GM18907 (cell line): ENCODE data around the gene ORC3.
"Not testable (repeated sequence)": the region's sequence is repeated elsewhere in the genome, so short reads cannot be mapped to it uniquely, and the experiment has no call there.

Source experiments
- ATAC-seq: cut with Tn5 transposase; IDR thresholded peaks from one replicate; pipeline ENCODE4 v1.9.1; 2021; ENCODE audit warnings: mild to moderate bottlenecking, moderate library complexity; ENCODE audit not compliant: unreplicated experiment

The ORC3 gene

GRCh38 chr6:87690441-87690840 lies 100.5 kb downstream of the ORC3 start:
- ATAC-seq = no peak

- no peak for ATAC-seq
Observed at GRCh38 chr6:87692086-87692485, 102.2 kb downstream of the ORC3 start.

DNA sequence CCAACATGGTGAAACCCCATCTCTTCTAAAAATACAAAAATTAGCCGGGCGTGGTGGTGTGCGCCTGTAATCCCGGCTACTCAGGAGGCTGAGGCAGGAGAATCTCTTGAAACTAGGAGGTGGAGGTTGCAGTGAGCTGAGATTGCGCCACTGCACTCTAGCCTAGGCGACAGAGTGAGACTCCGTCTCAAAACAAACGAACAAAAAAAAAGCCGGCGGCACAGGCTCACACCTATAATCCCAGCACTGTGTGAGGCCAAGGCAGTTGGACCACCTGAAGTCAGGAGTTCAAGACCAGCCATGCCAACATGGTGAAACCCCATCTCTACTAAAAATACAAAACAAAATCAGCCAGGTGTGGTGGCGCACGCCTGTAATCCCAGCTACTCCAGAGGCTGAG lies 106.9 kb downstream of the ORC3 start:
- ATAC-seq = not testable (repeated sequence)

GRCh38 chr6:87697581-87698546 lies 107.9 kb downstream of the ORC3 start:
- no peak for ATAC-seq

DNA sequence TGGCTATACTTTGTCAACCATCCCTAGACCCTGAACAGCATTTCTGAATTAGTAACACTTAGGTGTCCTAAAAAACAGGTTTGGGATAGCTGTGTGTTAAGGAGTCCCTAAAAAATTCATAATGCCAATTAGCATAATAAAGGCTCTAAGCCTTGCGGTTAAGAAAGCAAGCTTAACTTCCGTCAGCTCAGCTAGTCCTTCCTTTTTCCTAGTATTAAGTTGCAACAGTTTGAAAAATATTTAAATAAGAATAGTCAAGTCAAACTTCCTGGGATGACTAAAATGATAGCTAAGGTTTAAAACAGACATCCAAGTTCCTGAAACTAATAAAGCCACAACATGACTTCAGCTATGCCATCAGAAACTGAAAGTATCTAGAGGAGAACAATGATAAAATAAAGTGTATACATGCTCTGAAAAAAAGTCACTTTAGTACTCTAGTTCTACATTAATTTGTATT lies 108.6 kb downstream of the ORC3 start:
- ATAC-seq = no peak

- no peak for ATAC-seq
Observed at GRCh38 chr6:87699576-87699975, 109.6 kb downstream of the ORC3 start.

GRCh38 chr6:87700397-87701343 lies 110.7 kb downstream of the ORC3 start:
- ATAC-seq = peak; percentile 1

DNA sequence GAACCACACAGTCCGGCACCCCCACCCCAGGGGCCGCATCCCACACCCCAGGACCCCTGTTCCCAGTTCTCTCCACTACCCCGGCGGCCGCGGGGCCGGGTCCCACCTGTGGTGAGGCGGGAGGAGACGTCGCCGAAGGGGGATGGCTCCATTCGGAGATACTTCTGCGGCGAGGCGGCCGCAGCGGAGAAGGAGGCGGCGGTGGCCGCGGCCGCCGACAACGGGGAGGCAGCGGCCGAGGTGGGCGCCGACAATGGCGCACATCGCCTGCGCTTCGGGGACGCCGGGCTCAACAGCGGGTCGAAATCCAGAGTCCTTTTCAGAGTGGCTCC lies 111.4 kb downstream of the ORC3 start:
- ATAC-seq = no peak

GRCh38 chr6:87701676-87702588 lies 112.0 kb downstream of the ORC3 start, which contains the start of gene AKIRIN2:
Gene AKIRIN2 (minus strand): TSS chr6:87702233. CDS start chr6:87701684, 549 bp downstream.
- peak; percentile 72 for ATAC-seq

GRCh38 chr6:87702589-87702945 lies 112.6 kb downstream of the ORC3 start:
- no peak for ATAC-seq

GRCh38 chr6:87703039-87703438 lies 113.1 kb downstream of the ORC3 start:
- ATAC-seq = not testable (repeated sequence)

GRCh38 chr6:87705070-87705691 lies 115.2 kb downstream of the ORC3 start:
- ATAC-seq = peak; percentile 64

DNA sequence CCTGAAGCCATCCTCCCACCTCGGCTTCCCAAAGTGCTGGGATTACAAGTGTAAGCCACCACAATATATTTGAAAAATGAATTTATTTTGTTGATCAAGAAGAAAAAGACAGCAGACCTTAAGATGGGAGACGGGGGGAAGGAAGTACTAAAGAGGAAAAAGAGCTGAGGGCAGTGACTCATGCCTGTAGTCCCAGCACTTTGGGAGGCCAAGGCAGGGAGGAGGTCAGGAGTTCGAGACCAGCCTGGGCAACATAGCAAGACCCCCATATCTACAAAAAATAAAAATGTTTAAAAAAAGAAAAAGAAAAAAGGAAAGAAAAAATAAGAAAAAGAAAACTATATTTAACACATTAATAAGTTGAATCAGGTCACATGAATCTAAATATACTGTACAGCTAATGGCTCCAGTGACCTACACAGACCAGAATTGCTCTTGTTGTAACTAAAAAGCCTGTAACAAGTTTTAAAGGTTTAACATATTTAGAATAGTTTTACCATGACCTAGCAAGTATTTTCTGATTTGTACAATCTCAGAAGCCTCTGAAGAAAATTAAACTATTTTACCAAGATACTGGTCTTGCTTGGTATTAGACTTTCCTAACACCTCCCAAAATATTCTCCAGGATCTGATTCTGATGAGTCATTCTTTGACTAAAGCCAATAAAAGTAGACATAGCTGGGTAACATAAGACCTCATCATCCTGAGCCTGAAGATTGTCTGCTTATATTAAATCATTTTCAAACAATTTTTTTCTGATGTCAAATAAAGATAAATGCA lies 116.4 kb downstream of the ORC3 start:
- no peak for ATAC-seq

DNA sequence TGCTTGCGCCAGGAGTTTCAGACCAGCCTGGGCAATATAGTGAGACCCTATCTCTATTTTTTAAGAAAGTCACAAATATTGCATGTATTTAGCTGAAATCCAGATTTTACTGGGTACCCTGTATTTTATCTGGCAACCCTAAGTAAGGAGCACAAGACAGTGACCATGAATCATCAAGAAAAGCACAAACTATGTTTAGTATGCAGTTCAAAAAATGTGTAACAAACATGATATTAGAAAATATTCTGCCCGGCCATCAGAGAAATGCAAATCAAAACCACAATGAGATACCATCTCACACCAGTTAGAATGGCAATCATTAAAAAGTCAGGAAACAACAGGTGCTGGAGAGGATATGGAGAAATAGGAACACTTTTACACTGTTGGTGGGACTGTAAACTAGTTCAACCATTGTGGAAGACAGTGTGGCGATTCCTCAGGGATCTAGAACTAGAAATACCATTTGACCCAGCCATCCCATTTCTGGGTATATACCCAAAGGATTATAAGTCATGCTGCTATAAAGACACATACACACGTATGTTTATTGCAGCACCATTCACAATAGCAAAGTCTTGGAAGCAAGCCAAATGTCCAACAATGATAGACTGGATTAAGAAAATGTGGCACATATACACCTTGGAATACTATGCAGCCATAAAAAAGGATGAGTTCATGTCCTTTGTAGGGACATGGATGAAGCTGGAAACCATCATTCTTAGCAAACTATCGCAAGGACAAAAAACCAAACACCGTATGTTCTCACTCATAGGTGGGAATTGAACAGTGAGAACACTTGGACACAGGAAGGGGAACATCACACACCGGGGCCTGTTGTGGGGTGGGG lies 118.9 kb downstream of the ORC3 start:
- not testable (repeated sequence) for ATAC-seq

- ATAC-seq = no peak
Observed at GRCh38 chr6:87710090-87710489, 120.2 kb downstream of the ORC3 start.

DNA sequence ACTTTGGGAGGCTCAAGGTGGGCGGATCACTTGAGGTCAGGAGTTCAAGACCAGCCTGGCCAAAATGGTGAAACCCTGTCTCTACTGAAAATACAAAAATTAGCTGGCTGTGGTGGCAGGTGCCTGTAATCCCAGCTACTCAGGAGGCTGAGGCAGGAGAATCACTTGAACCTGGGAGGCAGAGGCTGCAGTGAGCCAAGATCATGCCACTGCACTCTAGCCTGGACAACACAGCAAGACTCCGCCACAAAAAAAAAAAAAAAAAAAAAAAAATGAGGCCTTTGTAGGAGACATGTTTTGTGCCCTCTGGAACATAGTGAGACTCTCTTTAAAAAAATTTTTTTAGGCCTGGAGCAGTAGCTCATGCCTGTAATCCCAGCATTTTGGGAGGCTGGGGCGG lies 122.8 kb downstream of the ORC3 start:
- ATAC-seq = not testable (repeated sequence)

DNA sequence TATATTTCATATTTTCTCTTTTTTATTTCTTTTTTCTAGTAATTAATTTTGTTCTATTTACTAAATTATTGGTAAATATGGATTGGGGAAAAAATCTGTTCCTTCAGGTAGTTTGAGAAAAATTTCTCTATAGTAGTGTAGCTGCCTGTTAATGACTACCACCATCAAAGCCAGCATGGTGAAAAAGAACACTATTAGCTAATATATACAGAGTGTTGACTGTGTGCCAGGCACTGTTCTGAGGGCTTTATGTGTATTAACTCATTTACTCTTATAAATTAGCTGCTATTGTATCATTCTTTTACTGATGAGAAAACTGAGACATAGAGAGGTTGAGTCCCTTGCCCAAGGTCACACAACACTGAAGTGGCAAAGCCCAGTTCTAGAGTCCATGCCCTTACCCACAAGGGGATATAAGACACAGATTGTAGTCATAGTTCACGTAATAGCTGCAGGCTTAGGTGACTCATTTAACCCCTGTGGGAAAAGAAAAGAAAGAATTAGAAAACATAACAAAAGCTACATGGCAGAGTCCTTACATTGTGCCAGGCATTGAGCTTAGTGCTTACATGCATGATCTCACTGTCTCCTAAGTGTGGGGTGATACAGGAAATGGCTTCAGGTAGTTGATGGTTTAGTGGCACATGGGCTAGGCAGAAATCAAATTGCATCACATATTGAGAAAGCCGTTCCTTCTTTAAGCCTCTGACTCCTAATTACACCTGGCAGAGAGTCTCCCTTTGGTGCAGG lies 124.3 kb downstream of the ORC3 start:
- ATAC-seq = peak; percentile 57
